ENCODE data around the gene SH3RF3.

DNA sequence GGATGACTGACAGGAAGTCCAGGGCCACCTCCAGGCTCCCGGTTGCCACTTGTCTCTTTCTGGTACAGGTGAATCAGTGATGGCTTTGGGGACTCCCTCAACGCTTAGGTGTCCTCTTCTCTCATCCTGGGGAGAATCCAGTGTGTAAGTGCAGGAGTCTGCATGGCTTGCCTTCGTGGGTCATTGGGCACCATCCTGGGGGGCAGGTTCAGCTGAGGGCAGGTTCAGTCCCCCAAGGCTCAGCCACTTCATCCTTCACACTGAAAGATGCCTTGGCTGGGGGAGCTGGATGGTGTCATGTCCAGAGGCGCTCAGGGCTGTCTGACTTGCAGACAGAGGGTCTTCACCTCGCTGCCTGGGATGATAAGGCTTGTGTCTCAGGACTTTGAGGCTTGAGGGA lies 29.2 kb downstream of the SH3RF3 start:
- TF ChIP-seq, protein P1, sequence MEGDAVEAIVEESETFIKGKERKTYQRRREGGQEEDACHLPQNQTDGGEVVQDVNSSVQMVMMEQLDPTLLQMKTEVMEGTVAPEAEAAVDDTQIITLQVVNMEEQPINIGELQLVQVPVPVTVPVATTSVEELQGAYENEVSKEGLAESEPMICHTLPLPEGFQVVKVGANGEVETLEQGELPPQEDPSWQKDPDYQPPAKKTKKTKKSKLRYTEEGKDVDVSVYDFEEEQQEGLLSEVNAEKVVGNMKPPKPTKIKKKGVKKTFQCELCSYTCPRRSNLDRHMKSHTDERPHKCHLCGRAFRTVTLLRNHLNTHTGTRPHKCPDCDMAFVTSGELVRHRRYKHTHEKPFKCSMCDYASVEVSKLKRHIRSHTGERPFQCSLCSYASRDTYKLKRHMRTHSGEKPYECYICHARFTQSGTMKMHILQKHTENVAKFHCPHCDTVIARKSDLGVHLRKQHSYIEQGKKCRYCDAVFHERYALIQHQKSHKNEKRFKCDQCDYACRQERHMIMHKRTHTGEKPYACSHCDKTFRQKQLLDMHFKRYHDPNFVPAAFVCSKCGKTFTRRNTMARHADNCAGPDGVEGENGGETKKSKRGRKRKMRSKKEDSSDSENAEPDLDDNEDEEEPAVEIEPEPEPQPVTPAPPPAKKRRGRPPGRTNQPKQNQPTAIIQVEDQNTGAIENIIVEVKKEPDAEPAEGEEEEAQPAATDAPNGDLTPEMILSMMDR (IDR thresholded peaks at IDR 0.05), result no peak
- no peak for TF ChIP-seq POLR2A (IDR thresholded peaks at IDR 0.05)
